Measurements from ENCODE around the gene CAPN5. TPM values are rescaled to one million over a fixed set of nuclear protein-coding genes. Genes with fewer than 3 reads are reported as not detected.
"Not testable (repeated sequence)": the region's sequence is repeated elsewhere in the genome, so short reads cannot be mapped to it uniquely, and the experiment has no call there.

Gene CAPN5
- total RNA-seq, 1 donor from 2014 or later, result 7.4 TPM

- no peaks in the 10 kb centered on the region for H3K9me3 ChIP-seq (ENCODE audit: low read depth)
- no peaks in the 10 kb centered on the region for H3F3A ChIP-seq (ENCODE audit: low read depth)
- H3K4me2 ChIP-seq, result no peak overlapping the region
- H2AFZ ChIP-seq (replicated peaks), result no peak overlapping the region
- no peaks in the 10 kb centered on the region for H3K36me3 ChIP-seq
- H3K27me3 ChIP-seq, result peaks cover 4% of the 10 kb centered on the region
- TF ChIP-seq CTCF (IDR thresholded peaks at IDR 0.05), result no peak
- TF ChIP-seq EZH2phosphoT487 (IDR thresholded peaks at IDR 0.05), result no peak
- TF ChIP-seq EZH2 (IDR thresholded peaks at IDR 0.05), result no peak
- DNase-seq (ENCODE audit: low spot score), result no peak
- no peak overlapping the region for H3K4me3 ChIP-seq
- peaks cover 12% of the 10 kb centered on the region for H3K9me3 Mint-ChIP-seq
- peaks cover 2% of the 10 kb centered on the region for H3K36me3 Mint-ChIP-seq
- no peaks in the 10 kb centered on the region for H3K4me1 Mint-ChIP-seq
- no peak overlapping the region for H3K4me3 Mint-ChIP-seq
- H3K27ac Mint-ChIP-seq, result no peak overlapping the region
- H3K9ac ChIP-seq, result no peak overlapping the region
- peaks cover 6% of the 10 kb centered on the region for H3K27me3 Mint-ChIP-seq (ENCODE audit: insufficient read depth, low read depth)
- no peak overlapping the region for H3K27ac ChIP-seq
- no peaks in the 10 kb centered on the region for H3K4me1 ChIP-seq
- no peaks in the 10 kb centered on the region for H4K20me1 ChIP-seq (ENCODE audit: low read depth)
- H3K79me2 ChIP-seq (ENCODE audit: low read depth), result no peaks in the 10 kb centered on the region
Measured at GRCh38 chr11:77060234-77060633, 6.5 kb upstream of the CAPN5 start.

- H3K27ac Mint-ChIP-seq; H3K36me3 Mint-ChIP-seq; H3K79me2 ChIP-seq (ENCODE audit: low read depth); H3K4me3 Mint-ChIP-seq; H3K4me2 ChIP-seq; H3K36me3 ChIP-seq; H2AFZ ChIP-seq (replicated peaks); DNase-seq (ENCODE audit: low spot score); H3K9ac ChIP-seq; H4K20me1 ChIP-seq (ENCODE audit: low read depth); H3K9me3 ChIP-seq (ENCODE audit: low read depth); H3K27ac ChIP-seq; H3K27me3 ChIP-seq; H3F3A ChIP-seq (ENCODE audit: low read depth); H3K4me1 ChIP-seq; H3K4me3 ChIP-seq; H3K27me3 Mint-ChIP-seq (ENCODE audit: insufficient read depth, low read depth); H3K4me1 Mint-ChIP-seq: not testable (repeated sequence)
- peaks cover 10% of the 10 kb centered on the region for H3K9me3 Mint-ChIP-seq
Measured at GRCh38 chr11:77061258-77061657, 5.5 kb upstream of the CAPN5 start.

DNA sequence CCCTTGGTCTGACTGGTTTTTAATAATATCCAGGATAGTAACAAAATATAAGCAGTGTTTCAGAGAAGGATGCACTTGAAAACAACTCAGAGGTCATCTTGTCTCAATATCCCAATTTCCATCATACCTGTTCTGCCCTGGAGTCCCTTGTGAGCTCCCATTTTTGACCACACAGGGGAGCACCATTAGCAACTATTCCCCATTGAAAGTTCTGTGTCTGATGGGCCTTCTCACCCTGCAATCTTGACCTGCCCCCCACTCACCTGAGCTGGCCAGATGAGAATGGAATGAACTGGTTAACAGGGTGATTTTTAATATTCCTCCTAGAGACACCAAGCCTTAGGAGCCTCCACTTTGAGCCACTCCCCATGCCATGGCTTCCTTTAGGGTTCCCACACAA is 3.8 kb upstream of the CAPN5 start:
- H3K9me3 Mint-ChIP-seq, result peaks cover 6% of the 10 kb centered on the region
- Histone ChIP-seq H3K9ac (no peak overlapping the region), H3K36me3 (no peaks in the 10 kb centered on the region), H4K20me1 (ENCODE audit: low read depth) (peaks cover 3% of the 10 kb centered on the region), H3K27me3 (peaks cover 10% of the 10 kb centered on the region), H3F3A (ENCODE audit: low read depth) (peaks cover 14% of the 10 kb centered on the region), H3K27ac (no peak overlapping the region), H3K4me2 (no peak overlapping the region), H3K4me3 (no peak overlapping the region), H3K4me1 (peaks cover 13% of the 10 kb centered on the region), H3K79me2 (ENCODE audit: low read depth) (no peaks in the 10 kb centered on the region), H3K9me3 (ENCODE audit: low read depth) (no peaks in the 10 kb centered on the region), H2AFZ (replicated peaks) (no peak overlapping the region)
- no peak overlapping the region for H3K27ac Mint-ChIP-seq
- H3K4me3 Mint-ChIP-seq, result no peak overlapping the region
- no peaks in the 10 kb centered on the region for H3K36me3 Mint-ChIP-seq
- peaks cover 10% of the 10 kb centered on the region for H3K4me1 Mint-ChIP-seq
- H3K27me3 Mint-ChIP-seq (ENCODE audit: insufficient read depth, low read depth), result peaks cover 7% of the 10 kb centered on the region
- DNase-seq (ENCODE audit: low spot score), result no peak
- TF ChIP-seq EZH2 (IDR thresholded peaks at IDR 0.05), result no peak
- TF ChIP-seq CTCF (IDR thresholded peaks at IDR 0.05), result peak; percentile 20
- TF ChIP-seq EZH2phosphoT487 (IDR thresholded peaks at IDR 0.05), result no peak

GRCh38 chr11:77063407-77063806 is 3.4 kb upstream of the CAPN5 start:
- H4K20me1 ChIP-seq (ENCODE audit: low read depth), result peaks cover 3% of the 10 kb centered on the region
- H3K9ac ChIP-seq, result no peak overlapping the region
- Mint-ChIP-seq H3K27me3 (ENCODE audit: insufficient read depth, low read depth) (peaks cover 7% of the 10 kb centered on the region), H3K27ac (no peak overlapping the region), H3K9me3 (peaks cover 6% of the 10 kb centered on the region), H3K4me3 (no peak overlapping the region), H3K36me3 (no peaks in the 10 kb centered on the region), H3K4me1 (peaks cover 12% of the 10 kb centered on the region)
- TF ChIP-seq EZH2phosphoT487 (IDR thresholded peaks at IDR 0.05) (no peak), EZH2 (IDR thresholded peaks at IDR 0.05) (no peak), CTCF (IDR thresholded peaks at IDR 0.05) (no peak)
- H2AFZ ChIP-seq (replicated peaks), result no peak overlapping the region
- no peaks in the 10 kb centered on the region for H3K9me3 ChIP-seq (ENCODE audit: low read depth)
- no peak overlapping the region for H3K27ac ChIP-seq
- H3K4me2 ChIP-seq, result no peak overlapping the region
- H3K27me3 ChIP-seq, result peaks cover 10% of the 10 kb centered on the region
- no peak overlapping the region for H3K4me3 ChIP-seq
- no peak for DNase-seq (ENCODE audit: low spot score)
- H3K36me3 ChIP-seq, result no peaks in the 10 kb centered on the region
- no peaks in the 10 kb centered on the region for H3K79me2 ChIP-seq (ENCODE audit: low read depth)
- H3K4me1 ChIP-seq, result peaks cover 13% of the 10 kb centered on the region
- H3F3A ChIP-seq (ENCODE audit: low read depth), result peaks cover 14% of the 10 kb centered on the region

Data from neural progenitor cell (in vitro differentiated cells).